GM21367 (cell line): ENCODE measurements around the gene CCPG1.

Experiments used
- ATAC-seq: cut with Tn5 transposase; IDR thresholded peaks from one replicate; pipeline ENCODE4 v1.9.1; 2021; ENCODE audit not compliant: unreplicated experiment

CCPG1 gene

DNA sequence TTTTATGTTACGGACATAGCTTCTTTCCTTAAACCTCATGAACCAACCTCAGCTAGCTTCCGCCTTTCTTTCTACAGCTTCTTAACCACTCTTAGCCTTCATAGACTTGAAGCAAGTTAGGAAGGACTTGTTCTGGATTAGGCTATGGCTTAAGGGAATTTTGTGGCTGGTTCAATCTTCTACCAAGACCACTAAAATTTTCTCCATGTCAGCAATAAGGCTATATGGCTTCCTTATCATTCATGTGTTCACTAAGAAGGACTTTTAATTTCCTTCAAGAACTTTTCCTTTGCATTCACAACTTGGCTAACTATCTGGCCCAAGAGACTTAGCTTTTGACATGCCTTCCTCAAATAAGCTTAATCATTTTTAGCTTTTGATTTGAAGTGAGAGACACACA is 24.5 kb downstream of the CCPG1 start:
- ATAC-seq: no peak

DNA sequence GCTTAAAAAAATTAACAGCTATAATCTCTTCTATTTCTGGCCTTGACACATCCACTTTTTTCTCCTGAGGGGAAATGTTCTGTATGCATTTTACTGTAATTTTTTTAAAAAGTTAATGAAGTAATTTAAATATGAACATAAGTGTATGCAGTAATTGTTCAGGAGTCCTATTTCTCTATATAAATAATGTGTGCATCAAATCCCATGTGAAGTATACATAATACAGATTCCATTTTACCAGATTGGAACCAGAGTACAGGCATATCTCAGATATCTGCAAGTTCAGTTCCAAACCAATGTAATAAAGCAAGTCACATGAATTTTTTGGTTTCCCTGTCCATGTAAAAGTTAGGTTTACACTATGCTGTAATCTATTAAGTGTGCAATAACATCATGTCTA is 26.6 kb downstream of the CCPG1 start:
- ATAC-seq: no peak

DNA sequence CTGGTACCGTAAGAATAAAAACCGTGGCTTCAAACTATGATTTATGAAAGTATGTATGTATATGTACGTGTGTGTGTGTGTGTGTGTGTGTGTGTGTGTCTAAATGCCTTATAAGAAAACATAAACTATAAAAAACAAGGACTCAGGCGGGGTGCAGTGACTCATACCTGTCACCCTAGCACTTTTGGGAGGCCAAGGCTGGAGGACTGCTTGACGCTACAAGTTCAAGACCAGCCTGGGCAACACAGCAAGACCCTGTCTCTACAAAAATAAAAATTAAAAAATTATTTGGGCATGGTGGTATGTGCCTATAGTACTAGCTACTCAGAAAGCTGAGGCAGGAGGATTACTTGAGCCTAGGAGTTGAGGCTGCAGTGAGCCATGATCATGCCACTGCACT is 29.1 kb downstream of the CCPG1 start:
- no peak for ATAC-seq

DNA sequence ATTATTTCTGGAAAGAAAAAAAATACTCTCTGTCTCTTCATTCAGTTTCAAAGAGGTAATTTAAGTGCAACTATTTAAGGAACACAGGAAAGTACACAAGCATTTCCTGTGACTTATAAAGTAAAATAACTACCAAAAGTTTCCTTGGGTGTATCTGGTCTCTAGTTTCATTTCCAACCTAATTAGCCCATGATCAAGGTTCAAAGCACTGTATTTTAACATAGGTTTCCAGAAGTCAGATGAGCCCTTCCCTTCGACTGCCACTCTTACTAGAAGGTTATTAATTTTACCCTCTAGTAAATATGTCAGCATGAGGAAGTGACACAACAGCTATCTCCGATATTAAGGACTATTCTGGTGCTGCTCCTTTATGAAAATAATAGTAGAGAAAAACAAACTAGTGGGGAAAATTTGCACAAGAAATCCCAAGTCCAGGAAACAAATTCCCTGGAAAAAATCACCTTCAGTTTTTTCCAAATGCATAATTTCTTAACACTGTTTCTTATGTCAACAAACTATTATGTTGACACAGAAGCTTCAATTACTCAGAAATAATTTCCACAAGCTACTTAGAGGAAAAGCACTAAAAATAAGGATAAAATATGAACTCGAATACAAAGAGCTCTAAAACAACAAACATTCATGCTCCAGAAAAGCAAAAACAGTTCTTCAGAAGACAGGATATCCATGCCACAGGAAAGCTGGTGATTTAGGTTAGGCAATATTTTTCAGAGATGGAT is 35.3 kb downstream of the CCPG1 start:
- ATAC-seq: no peak

- no peak for ATAC-seq
Measured at GRCh38 chr15:55366981-55367380, 41.2 kb downstream of the CCPG1 start.

DNA sequence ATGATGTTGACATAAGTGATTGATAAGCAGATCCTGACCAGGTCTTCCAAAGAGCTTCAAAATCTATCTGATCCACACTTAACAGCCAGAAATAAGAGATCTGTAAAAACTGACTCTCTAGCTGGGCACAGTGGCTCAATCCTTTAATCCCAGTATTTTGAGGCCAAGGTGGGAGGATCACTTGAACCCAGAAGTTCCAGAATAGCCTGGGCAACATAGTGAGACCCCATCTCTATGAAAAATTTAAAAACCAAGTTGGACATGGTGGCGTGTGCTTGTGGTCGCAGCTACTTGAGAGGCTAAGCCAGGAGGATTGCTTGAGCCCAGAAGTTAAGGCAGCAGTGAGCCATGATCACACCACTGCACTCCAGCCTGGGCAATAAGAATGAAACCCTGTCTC is 45.5 kb downstream of the CCPG1 start:
- no peak for ATAC-seq

DNA sequence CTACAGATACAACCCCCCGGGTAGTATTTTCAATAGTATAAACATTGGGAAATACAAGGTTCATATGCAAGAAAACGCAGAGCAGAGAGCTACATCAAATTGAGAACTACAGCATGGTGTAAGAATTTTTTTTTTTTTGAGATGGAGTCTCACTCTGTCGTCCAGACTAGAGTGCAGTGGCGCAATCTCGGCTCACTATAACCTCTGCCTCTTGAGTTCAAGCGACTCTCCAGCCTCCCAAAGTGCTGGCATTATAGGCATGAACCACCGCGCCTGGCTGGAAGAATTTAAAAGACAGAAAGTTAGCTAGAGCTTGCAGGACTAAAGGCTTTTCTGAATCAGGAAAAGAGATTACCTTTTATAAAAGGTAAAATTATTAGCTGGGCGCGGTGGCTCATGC is 47.1 kb downstream of the CCPG1 start:
- ATAC-seq: no peak

- no peak for ATAC-seq
Measured at GRCh38 chr15:55360256-55360655, 47.9 kb downstream of the CCPG1 start.

GRCh38 chr15:55358471-55358870 is 49.7 kb downstream of the CCPG1 start:
- no peak for ATAC-seq

- ATAC-seq: no peak
Measured at GRCh38 chr15:55357774-55358173, 50.4 kb downstream of the CCPG1 start.

GRCh38 chr15:55356985-55357585 is 51.1 kb downstream of the CCPG1 start:
- ATAC-seq: no peak

DNA sequence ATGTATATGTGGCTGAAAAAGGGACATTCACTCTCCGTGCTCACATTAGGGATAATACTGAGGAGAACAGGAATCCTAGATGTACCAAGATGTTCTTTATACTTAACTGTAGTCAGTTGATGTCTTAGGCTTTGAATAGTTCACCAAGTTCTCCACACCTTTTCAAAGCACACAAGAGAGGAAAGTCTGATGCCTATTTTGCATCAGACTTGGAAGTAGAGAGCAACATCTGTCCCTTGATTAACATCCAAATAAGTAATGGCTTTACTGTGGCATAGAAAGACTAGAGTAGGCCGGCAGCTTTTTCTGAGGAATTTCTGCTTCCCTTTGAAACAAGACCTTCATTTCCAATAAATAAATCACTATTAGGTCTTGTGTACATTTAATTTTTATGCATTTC is 55.1 kb downstream of the CCPG1 start:
- ATAC-seq: no peak

GRCh38 chr15:55349282-55349681 is 58.9 kb downstream of the CCPG1 start:
- no peak for ATAC-seq

GRCh38 chr15:55348281-55348778 is 59.8 kb downstream of the CCPG1 start:
- no peak for ATAC-seq

GRCh38 chr15:55344206-55344605 is 64.0 kb downstream of the CCPG1 start:
- no peak for ATAC-seq

- no peak for ATAC-seq
Measured at GRCh38 chr15:55343168-55343567, 65.0 kb downstream of the CCPG1 start.

DNA sequence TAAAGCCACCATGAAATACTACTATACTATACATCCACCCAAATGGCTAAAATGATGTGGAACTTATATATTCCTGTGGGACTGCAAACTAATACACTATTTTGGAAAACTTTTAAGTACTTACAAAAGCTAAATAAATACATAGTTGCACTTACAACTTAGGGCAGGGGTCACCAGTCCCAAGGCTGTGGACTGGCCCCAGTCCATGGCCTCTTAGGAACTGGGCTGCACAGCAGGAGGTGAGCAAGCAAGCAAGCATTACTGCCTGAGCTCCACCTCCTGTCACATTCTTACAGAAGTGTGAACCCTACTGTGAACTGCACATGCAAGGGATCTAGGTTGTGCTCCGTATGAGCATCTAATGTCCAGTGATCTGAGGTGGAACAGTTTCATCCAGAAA is 71.0 kb downstream of the CCPG1 start:
- ATAC-seq: no peak

DNA sequence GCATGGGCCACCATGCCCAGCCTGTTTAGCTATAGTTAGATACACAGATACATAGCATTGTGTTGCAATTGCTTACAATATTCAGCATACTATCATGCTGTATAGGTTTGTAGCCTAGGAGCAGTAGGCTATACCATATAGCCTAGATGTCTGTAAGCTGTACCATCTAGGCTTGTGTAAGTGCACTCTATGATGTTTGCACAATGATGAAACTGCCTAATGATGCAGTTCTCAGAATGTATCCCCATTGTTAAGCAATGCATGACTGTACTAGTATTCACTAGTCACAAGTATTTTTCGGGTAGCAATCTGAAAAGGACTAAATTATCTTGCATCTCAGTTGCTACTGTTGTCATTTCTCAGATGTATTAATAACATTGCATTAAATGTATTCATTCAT is 73.2 kb downstream of the CCPG1 start:
- ATAC-seq: no peak

GRCh38 chr15:55334371-55334770 is 73.8 kb downstream of the CCPG1 start:
- ATAC-seq: no peak

DNA sequence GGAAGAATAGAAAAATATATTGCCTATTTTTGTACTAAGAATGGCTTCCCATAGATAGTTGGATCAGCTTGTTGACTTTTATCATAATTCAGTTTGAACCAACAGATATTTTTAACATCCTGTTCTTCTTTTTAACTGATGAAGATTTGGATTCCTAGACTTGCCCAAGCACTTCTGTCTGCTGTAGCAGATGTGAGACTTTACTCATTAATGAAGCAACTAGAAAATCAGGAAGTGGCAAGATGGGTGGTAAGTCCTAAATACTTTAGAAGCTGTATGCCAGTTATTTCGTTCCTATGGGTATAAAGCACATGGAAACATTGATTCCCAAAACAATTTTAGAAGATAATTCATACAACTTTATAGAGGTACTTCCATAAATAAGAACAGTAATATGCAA is 80.8 kb downstream of the CCPG1 start:
- no peak for ATAC-seq

DNA sequence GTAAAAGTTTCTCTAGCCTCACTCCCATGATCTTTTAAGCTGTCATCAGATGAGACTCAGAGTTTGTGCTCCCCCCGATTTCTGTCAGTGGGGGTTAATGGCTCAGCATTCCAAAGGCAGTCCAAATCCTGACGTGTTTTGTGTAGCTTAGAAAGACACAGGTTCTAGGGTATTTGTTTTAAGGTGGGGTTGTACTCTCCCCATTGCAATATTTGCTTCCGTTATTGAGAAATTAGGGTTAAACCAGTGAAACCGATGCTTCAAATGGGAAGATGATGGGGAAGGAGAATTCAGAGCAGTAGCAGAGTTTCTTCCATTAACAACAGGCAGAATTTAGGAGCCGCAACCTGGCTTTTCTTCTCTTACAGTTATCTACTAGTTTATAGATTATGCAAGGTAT is 85.7 kb downstream of the CCPG1 start:
- no peak for ATAC-seq

DNA sequence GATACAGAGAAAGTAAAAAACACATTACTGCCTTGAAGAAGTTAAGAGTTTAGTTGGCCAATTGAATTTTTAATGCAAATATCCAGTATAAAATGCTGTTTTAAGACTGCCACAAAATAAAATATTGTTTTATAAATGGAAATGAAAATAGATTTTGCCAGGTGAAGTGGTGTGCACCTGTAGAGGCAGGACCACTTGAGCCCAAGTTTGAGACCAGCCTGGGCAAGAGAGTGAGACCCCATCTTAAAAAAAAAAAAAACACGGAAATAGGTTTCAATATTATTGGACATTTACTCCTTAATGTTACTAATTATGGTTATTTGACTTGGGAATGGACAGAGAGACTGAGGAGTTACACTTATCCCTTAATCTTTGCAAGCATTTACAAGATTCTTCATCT is 87.2 kb downstream of the CCPG1 start:
- ATAC-seq: no peak

GRCh38 chr15:55320238-55320550 is 88.0 kb downstream of the CCPG1 start:
- ATAC-seq: no peak
